Activated CD4-positive, alpha-beta memory T cell treated with anti-CD3 and anti-CD28 coated beads for 36 hours (primary cell): ENCODE results near the gene USP17L28. TPM values are rescaled to one million over a fixed set of nuclear protein-coding genes. Genes with fewer than 3 reads are reported as not detected.
A peak's percentile ranks its signal among the peaks of the same experiment; 100 is the strongest.
"Not testable (repeated sequence)": the region's sequence is repeated elsewhere in the genome, so short reads cannot be mapped to it uniquely, and the experiment has no call there.

Source experiments
- CTCF ChIA-PET: fragments of 350-600 bp; sonication (Branson Sonifier 250); formaldehyde crosslinking; loops from one replicate; lab custom pipeline; 2021; ENCODE audit warnings: antibody characterized with exemption, inconsistent platforms; lab: Charles Lee
- POLR2A ChIA-PET: fragments of 350-600 bp; sonication (Branson Sonifier 250); formaldehyde crosslinking; loops from one replicate; lab custom pipeline; 2021; ENCODE audit warnings: antibody characterized with exemption; lab: Charles Lee
- DNase-seq: peaks from one replicate; pipeline ENCODE4 v3.0.0-alpha.2; 2020
- H3K27ac Mint-ChIP-seq: one replicate; pipeline ENCODE4 v1.8.0; 2021; ENCODE audit warnings: mixed read lengths
- H3K27me3 Mint-ChIP-seq: one replicate; pipeline ENCODE4 v1.8.0; 2021; ENCODE audit warnings: mixed read lengths
- H3K36me3 Mint-ChIP-seq: one replicate; pipeline ENCODE4 v1.8.0; 2021; ENCODE audit warnings: mixed read lengths
- H3K4me1 Mint-ChIP-seq: one replicate; pipeline ENCODE4 v1.8.0; 2021; ENCODE audit warnings: low read depth, mixed read lengths
- H3K4me3 Mint-ChIP-seq: one replicate; pipeline ENCODE4 v1.8.0; 2021; ENCODE audit warnings: mild to moderate bottlenecking, mixed read lengths
- H3K9me3 Mint-ChIP-seq: one replicate; pipeline ENCODE4 v1.8.0; 2021; ENCODE audit warnings: mixed read lengths
- intact Hi-C: fragments of 100-400 bp; cut with micrococcal nuclease; formaldehyde crosslinking; loops from one replicate; pipeline ENCODE4 v1.15.1; 2023
- total RNA-seq, 2 experiments: library from RNA; stranded (reverse); gene quantifications; one replicate each; pipeline ENCODE4 v1.2.3, GENCODE V29; 2021

The USP17L28 gene
- total RNA-seq = not detected

- H3K36me3 Mint-ChIP-seq, H3K27ac Mint-ChIP-seq, POLR2A ChIA-PET, DNase-seq, CTCF ChIA-PET, intact Hi-C loops, H3K4me1 Mint-ChIP-seq, H3K4me3 Mint-ChIP-seq, H3K9me3 Mint-ChIP-seq, H3K27me3 Mint-ChIP-seq: not testable (repeated sequence)
Observed at GRCh38 chr4:9348593-9348992, at the start of gene USP17L28. Gene USP17L28 (plus strand): TSS chr4:9348893. CDS start chr4:9348893, 0 bp downstream.

- POLR2A ChIA-PET, H3K27me3 Mint-ChIP-seq, CTCF ChIA-PET: not testable (repeated sequence)
Observed at GRCh38 chr4:9324191-9324590, 24.5 kb upstream of the USP17L28 start.

GRCh38 chr4:9324865-9325264, 23.8 kb upstream of the USP17L28 start, which contains the start of gene USP17L24:
Gene USP17L24 (plus strand): TSS chr4:9325165. CDS start chr4:9325165, 0 bp downstream.
- DNase-seq, H3K4me3 Mint-ChIP-seq, H3K27ac Mint-ChIP-seq, POLR2A ChIA-PET, CTCF ChIA-PET, H3K9me3 Mint-ChIP-seq, H3K27me3 Mint-ChIP-seq, intact Hi-C loops, H3K4me1 Mint-ChIP-seq, H3K36me3 Mint-ChIP-seq: not testable (repeated sequence)

More at GRCh38 chr4:9324191-9324590, 24.5 kb upstream of the USP17L28 start:
- intact Hi-C loops, H3K27ac Mint-ChIP-seq, H3K4me3 Mint-ChIP-seq, DNase-seq, H3K4me1 Mint-ChIP-seq, H3K36me3 Mint-ChIP-seq, H3K9me3 Mint-ChIP-seq: not testable (repeated sequence)

- H3K4me3 Mint-ChIP-seq, POLR2A ChIA-PET, H3K36me3 Mint-ChIP-seq, H3K27ac Mint-ChIP-seq, H3K27me3 Mint-ChIP-seq, DNase-seq, H3K9me3 Mint-ChIP-seq, H3K4me1 Mint-ChIP-seq, CTCF ChIA-PET, intact Hi-C loops: not testable (repeated sequence)
Observed at GRCh38 chr4:9329611-9330010, 19.1 kb upstream of the USP17L28 start, which contains the start of gene USP17L25. Gene USP17L25 (plus strand): TSS chr4:9329911. CDS start chr4:9329911, 0 bp downstream.

GRCh38 chr4:9334358-9334757, 14.3 kb upstream of the USP17L28 start, which contains the start of gene USP17L26:
Gene USP17L26 (plus strand): TSS chr4:9334658. CDS start chr4:9334658, 0 bp downstream.
- H3K9me3 Mint-ChIP-seq, H3K36me3 Mint-ChIP-seq, H3K27ac Mint-ChIP-seq, DNase-seq, H3K27me3 Mint-ChIP-seq, H3K4me3 Mint-ChIP-seq, CTCF ChIA-PET, intact Hi-C loops, POLR2A ChIA-PET, H3K4me1 Mint-ChIP-seq: not testable (repeated sequence)

- intact Hi-C loops, H3K27me3 Mint-ChIP-seq, H3K4me1 Mint-ChIP-seq, H3K9me3 Mint-ChIP-seq, CTCF ChIA-PET, H3K4me3 Mint-ChIP-seq, H3K36me3 Mint-ChIP-seq, DNase-seq, H3K27ac Mint-ChIP-seq, POLR2A ChIA-PET: not testable (repeated sequence)
Observed at GRCh38 chr4:9339103-9339502, 9.6 kb upstream of the USP17L28 start, which contains the start of gene USP17L5. Gene USP17L5 (plus strand): TSS chr4:9339403. CDS start chr4:9339403, 0 bp downstream.

- H3K36me3 Mint-ChIP-seq, H3K27me3 Mint-ChIP-seq, H3K4me1 Mint-ChIP-seq, H3K4me3 Mint-ChIP-seq, CTCF ChIA-PET, DNase-seq, H3K9me3 Mint-ChIP-seq, H3K27ac Mint-ChIP-seq, intact Hi-C loops, POLR2A ChIA-PET: not testable (repeated sequence)
Observed at GRCh38 chr4:9343848-9344247, 4.8 kb upstream of the USP17L28 start, which contains the start of gene USP17L27. Gene USP17L27 (plus strand): TSS chr4:9344148. CDS start chr4:9344148, 0 bp downstream.

GRCh38 chr4:9350866-9351265, 2.2 kb downstream of the USP17L28 start:
- H3K4me1 Mint-ChIP-seq, H3K27me3 Mint-ChIP-seq, CTCF ChIA-PET, POLR2A ChIA-PET, DNase-seq, H3K27ac Mint-ChIP-seq, H3K9me3 Mint-ChIP-seq, intact Hi-C loops, H3K4me3 Mint-ChIP-seq, H3K36me3 Mint-ChIP-seq: not testable (repeated sequence)

- H3K36me3 Mint-ChIP-seq, H3K4me1 Mint-ChIP-seq, H3K9me3 Mint-ChIP-seq, H3K27ac Mint-ChIP-seq, intact Hi-C loops, POLR2A ChIA-PET, H3K27me3 Mint-ChIP-seq, CTCF ChIA-PET, H3K4me3 Mint-ChIP-seq, DNase-seq: not testable (repeated sequence)
Observed at GRCh38 chr4:9353338-9353737, 4.6 kb downstream of the USP17L28 start, which contains the start of gene USP17L29. Gene USP17L29 (plus strand): TSS chr4:9353638. CDS start chr4:9353638, 0 bp downstream.

- H3K4me3 Mint-ChIP-seq, CTCF ChIA-PET, H3K27ac Mint-ChIP-seq, intact Hi-C loops, H3K4me1 Mint-ChIP-seq, H3K27me3 Mint-ChIP-seq, H3K36me3 Mint-ChIP-seq, POLR2A ChIA-PET, H3K9me3 Mint-ChIP-seq, DNase-seq: not testable (repeated sequence)
Observed at GRCh38 chr4:9362829-9363228, 14.1 kb downstream of the USP17L28 start, which contains the start of gene USP17L30. Gene USP17L30 (plus strand): TSS chr4:9363129. CDS start chr4:9363129, 0 bp downstream.

GRCh38 chr4:9379881-9380280, 31.2 kb downstream of the USP17L28 start:
- H3K9me3 Mint-ChIP-seq, H3K4me3 Mint-ChIP-seq, H3K36me3 Mint-ChIP-seq, intact Hi-C loops, H3K4me1 Mint-ChIP-seq, CTCF ChIA-PET, H3K27ac Mint-ChIP-seq, DNase-seq, H3K27me3 Mint-ChIP-seq, POLR2A ChIA-PET: not testable (repeated sequence)

- H3K4me3 Mint-ChIP-seq = peak overlapping the region; percentile 41
- H3K9me3 Mint-ChIP-seq, H3K36me3 Mint-ChIP-seq, intact Hi-C loops, H3K27ac Mint-ChIP-seq, H3K4me1 Mint-ChIP-seq, H3K27me3 Mint-ChIP-seq, POLR2A ChIA-PET: not testable (repeated sequence)
- peak; percentile 68 for DNase-seq
- CTCF ChIA-PET = interaction anchor here (1.3 kb wide), 1 partner anchor 381 kb away, joined by 5 read pairs; no protein-coding TSS in a partner anchor
Observed at GRCh38 chr4:9381012-9381534, 32.4 kb downstream of the USP17L28 start.

- H3K4me3 Mint-ChIP-seq = no peak overlapping the region
Observed at GRCh38 chr4:9384126-9384525, 35.4 kb downstream of the USP17L28 start.

More at GRCh38 chr4:9384126-9384525, 35.4 kb downstream of the USP17L28 start:
- Mint-ChIP-seq H3K9me3 (no peaks in the 10 kb centered on the region), H3K36me3 (no peaks in the 10 kb centered on the region), H3K4me1 (peaks cover 2% of the 10 kb centered on the region), H3K27ac (no peak overlapping the region), H3K27me3 (peaks cover 3% of the 10 kb centered on the region)
- POLR2A ChIA-PET = no interaction called here
- no peak for DNase-seq
- intact Hi-C loops = no loop called here
- CTCF ChIA-PET = no interaction called here
